ENCODE measurements around the gene NPM1. TPM values are rescaled to one million over a fixed set of nuclear protein-coding genes. Genes with fewer than 3 reads are reported as not detected.

The NPM1 gene
- total and polyA plus RNA-seq, 2 donors (not counting 1 experiment from before 2014, with no cell fraction given): 158 to 920 TPM

- H3K27me3 ChIP-seq (replicated peaks in 1 of 4; ENCODE audit: control extremely low read depth in 1 of 4, control insufficient read depth in 3 of 4, insufficient read depth in 4 of 4, low read length in 3 of 4): peaks cover 0 to 17% (median 3%) of the 10 kb centered on the region in 4 experiments
- H3K27ac ChIP-seq (ENCODE audit: low read length in 2 of 2): no peak overlapping the region
- H2AFZ ChIP-seq (ENCODE audit: insufficient read depth, low read depth, low read length, poor library complexity, severe bottlenecking): no peak overlapping the region
- no peaks in the 10 kb centered on the region for H3K9me3 Mint-ChIP-seq (ENCODE audit: insufficient read depth)
- H3K36me3 ChIP-seq (replicated peaks in 1 of 2; ENCODE audit: control extremely low read depth in 1 of 2, control insufficient read depth in 1 of 2, extremely low read depth in 1 of 2, insufficient read depth in 2 of 2, low read length in 1 of 2): no peaks in the 10 kb centered on the region
- DNase-seq: no peak
- H3K27ac Mint-ChIP-seq: no peak overlapping the region
- H3K4me1 Mint-ChIP-seq: peaks cover 2% of the 10 kb centered on the region
- ChIA-PET POLR2A (no interaction called here), CTCF (no interaction called here)
- no peak overlapping the region for H3K4me3 ChIP-seq (ENCODE audit: control extremely low read depth in 1 of 5, extremely low read depth in 1 of 5, insufficient read depth in 1 of 5, low read depth in 2 of 5, low read length in 4 of 5)
- intact Hi-C loops (cut with micrococcal nuclease): no loop called here
- peaks cover 37% of the 10 kb centered on the region for H3K27me3 Mint-ChIP-seq
- no peak overlapping the region for H3K4me3 Mint-ChIP-seq
- no peaks in the 10 kb centered on the region for H3K79me2 ChIP-seq (ENCODE audit: control insufficient read depth, insufficient read depth, low read length)
- H3K4me1 ChIP-seq (ENCODE audit: control insufficient read depth in 2 of 2, insufficient read depth in 2 of 2, low read length in 2 of 2): peaks cover 0 to 6% of the 10 kb centered on the region in 2 donors
- no peaks in the 10 kb centered on the region for H4K20me1 ChIP-seq (ENCODE audit: control insufficient read depth, insufficient read depth, low read length, poor library complexity, severe bottlenecking)
- no peak overlapping the region for H3K9ac ChIP-seq (ENCODE audit: low read length)
- ATAC-seq (ENCODE audit: low read depth): no peak
- H3K4me2 ChIP-seq (replicated peaks; ENCODE audit: low read depth, low read length, poor library complexity, severe bottlenecking): no peak overlapping the region
- TF ChIP-seq CTCF (IDR thresholded peaks at IDR 0.05) (no peak), EZH2 (IDR thresholded peaks at IDR 0.05; ENCODE audit: borderline replicate concordance, insufficient read depth, low read depth, low read length, poor library complexity, severe bottlenecking) (no peak)
- H3K9me3 ChIP-seq (ENCODE audit: control extremely low read depth in 1 of 3, control insufficient read depth in 2 of 3, insufficient read depth in 1 of 3, low read length in 2 of 3): no peaks in the 10 kb centered on the region
These were observed 47.6 kb upstream of the NPM1 start for GRCh38 chr5:171340042-171340441.

GRCh38 chr5:171340491-171340890 is 47.2 kb upstream of the NPM1 start:
- Mint-ChIP-seq H3K27me3 (peaks cover 34% of the 10 kb centered on the region), H3K9me3 (ENCODE audit: insufficient read depth) (no peaks in the 10 kb centered on the region), H3K4me3 (no peak overlapping the region), H3K4me1 (peaks cover 2% of the 10 kb centered on the region), H3K27ac (no peak overlapping the region)
- no peak overlapping the region for H3K9ac ChIP-seq (ENCODE audit: low read length)
- no peaks in the 10 kb centered on the region for H3K79me2 ChIP-seq (ENCODE audit: control insufficient read depth, insufficient read depth, low read length)
- H4K20me1 ChIP-seq (ENCODE audit: control insufficient read depth, insufficient read depth, low read length, poor library complexity, severe bottlenecking): no peaks in the 10 kb centered on the region
- no peak overlapping the region for H3K4me3 ChIP-seq (ENCODE audit: control extremely low read depth in 1 of 5, extremely low read depth in 1 of 5, insufficient read depth in 1 of 5, low read depth in 2 of 5, low read length in 4 of 5)
- peaks cover 0 to 6% of the 10 kb centered on the region in 2 donors for H3K4me1 ChIP-seq (ENCODE audit: control insufficient read depth in 2 of 2, insufficient read depth in 2 of 2, low read length in 2 of 2)
- no peaks in the 10 kb centered on the region for H3K36me3 ChIP-seq (replicated peaks in 1 of 2; ENCODE audit: control extremely low read depth in 1 of 2, control insufficient read depth in 1 of 2, extremely low read depth in 1 of 2, insufficient read depth in 2 of 2, low read length in 1 of 2)
- TF ChIP-seq CTCF (IDR thresholded peaks at IDR 0.05) (no peak), EZH2 (IDR thresholded peaks at IDR 0.05; ENCODE audit: borderline replicate concordance, insufficient read depth, low read depth, low read length, poor library complexity, severe bottlenecking) (no peak)
- H3K27ac ChIP-seq (ENCODE audit: low read length in 2 of 2): no peak overlapping the region
- WGBS (ENCODE audit: insufficient coverage): no CpG with 5 or more reads among the region's 6 CpGs
- ATAC-seq (ENCODE audit: low read depth) (no peak), DNase-seq (no peak)
- ChIA-PET CTCF (no interaction called here), POLR2A (no interaction called here)
- H3K27me3 ChIP-seq (replicated peaks in 1 of 4; ENCODE audit: control extremely low read depth in 1 of 4, control insufficient read depth in 3 of 4, insufficient read depth in 4 of 4, low read length in 3 of 4): peaks cover 0 to 14% (median 3%) of the 10 kb centered on the region in 4 experiments
- no peak overlapping the region for H2AFZ ChIP-seq (ENCODE audit: insufficient read depth, low read depth, low read length, poor library complexity, severe bottlenecking)
- H3K4me2 ChIP-seq (replicated peaks; ENCODE audit: low read depth, low read length, poor library complexity, severe bottlenecking): no peak overlapping the region
- intact Hi-C loops (cut with micrococcal nuclease): no loop called here
- H3K9me3 ChIP-seq (ENCODE audit: control extremely low read depth in 1 of 3, control insufficient read depth in 2 of 3, insufficient read depth in 1 of 3, low read length in 2 of 3): no peaks in the 10 kb centered on the region

Measured in B cell (primary cell).